ENCODE results near the gene STAT2.
A peak's percentile ranks its signal among the peaks of the same experiment; 100 is the strongest.

Gene STAT2

DNA sequence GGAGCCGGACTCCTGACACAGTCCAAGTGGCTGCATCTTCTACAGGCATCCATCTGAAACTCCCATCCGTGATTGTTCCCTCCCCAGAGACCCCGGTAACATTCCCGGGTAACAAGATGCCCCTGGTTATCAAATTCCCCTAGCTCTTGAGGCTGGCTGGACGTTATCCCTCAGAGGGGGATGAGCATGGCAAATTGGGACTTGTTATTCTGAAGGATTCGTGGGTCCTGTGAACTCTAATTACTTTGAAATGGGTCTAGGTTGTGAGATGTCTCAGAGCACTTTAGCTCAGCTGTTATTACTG lies 25.5 kb downstream of the STAT2 start:
- TF ChIP-seq CTCF (conservative IDR thresholded peaks at IDR 0.05; ENCODE audit: low read length): no peak
- no peak for TF ChIP-seq EZH2phosphoT487 (IDR thresholded peaks at IDR 0.05; ENCODE audit: borderline replicate concordance)
- Histone ChIP-seq H3K9ac (ENCODE audit: low read depth, low read length, poor library complexity, severe bottlenecking) (peak overlapping the region; percentile 99), H3K9me2 (replicated peaks; ENCODE audit: low read depth, low read length) (no peaks in the 10 kb centered on the region), H3K4me2 (ENCODE audit: low read depth, low read length, poor library complexity, severe bottlenecking) (peak overlapping the region; percentile 94), H3K4me3 (ENCODE audit: low read length, poor library complexity, severe bottlenecking) (peak overlapping the region; percentile 98), H3F3A (ENCODE audit: low read depth) (no peaks in the 10 kb centered on the region), H3K4me1 (ENCODE audit: insufficient read depth, low read length, poor library complexity, severe bottlenecking) (peaks cover 23% of the 10 kb centered on the region), H3K27me3 (ENCODE audit: insufficient read depth, low read length, poor library complexity, severe bottlenecking) (no peaks in the 10 kb centered on the region), H3K36me3 (ENCODE audit: insufficient read depth, low read length) (no peaks in the 10 kb centered on the region), H3K9me3 (ENCODE audit: insufficient read depth, low read depth, low read length) (no peaks in the 10 kb centered on the region), H4K20me1 (ENCODE audit: insufficient read depth, low read length, poor library complexity, severe bottlenecking) (no peaks in the 10 kb centered on the region), H2AFZ (ENCODE audit: low read length) (peak overlapping the region; percentile 57; the same call in 1 of the 2 replicates), H3K79me2 (ENCODE audit: insufficient read depth, low read length) (peaks cover 21% of the 10 kb centered on the region)

DNA sequence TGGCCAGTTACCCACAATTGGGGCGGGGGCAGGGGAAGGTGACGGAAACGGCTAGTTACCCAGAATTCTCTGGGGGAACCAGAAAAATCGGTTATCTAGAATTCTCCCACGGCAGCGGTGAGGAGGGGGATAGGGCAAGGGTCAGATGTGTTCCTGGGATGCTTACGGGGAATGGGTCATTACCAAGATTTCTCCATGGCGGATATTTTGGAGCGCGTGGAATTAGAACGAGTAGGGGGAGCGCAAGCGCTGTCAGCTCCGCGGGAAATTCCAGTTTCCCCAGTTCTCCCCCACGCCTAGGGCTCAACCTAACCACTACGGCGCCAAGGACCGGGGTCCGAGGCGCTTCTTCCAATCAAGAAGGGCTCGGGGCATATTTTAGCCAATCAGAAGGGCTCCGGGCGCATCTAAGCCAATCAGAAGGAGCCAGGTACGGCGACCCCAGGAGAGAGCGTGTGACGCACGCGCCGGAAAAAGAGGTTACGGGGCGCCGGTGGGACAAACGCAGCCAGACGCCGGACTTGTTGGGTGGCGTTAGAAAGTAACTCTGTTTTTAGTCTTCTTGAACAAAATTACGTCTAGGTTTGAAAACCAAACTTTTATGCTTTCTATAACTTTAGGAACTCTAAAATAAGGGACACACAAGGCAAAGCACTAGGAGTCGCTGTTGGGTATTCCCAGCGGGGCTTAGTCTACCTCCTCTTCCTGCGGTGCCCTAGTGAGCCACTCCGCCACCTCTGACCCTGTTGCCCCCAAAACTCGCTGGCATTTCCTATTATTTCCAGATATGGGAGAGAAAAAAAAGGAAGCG lies 26.0 kb downstream of the STAT2 start, which contains the start of gene PAN2:
Gene PAN2, minus strand, starts transcription at position 322 of the 811 bp plus-strand sequence. CDS start 906 bp downstream, outside the sequence.
- H3K9me3 ChIP-seq (ENCODE audit: insufficient read depth, low read depth, low read length): no peaks in the 10 kb centered on the region
- H3K9ac ChIP-seq (ENCODE audit: low read depth, low read length, poor library complexity, severe bottlenecking): peak within 1 kb of the TSS; percentile 99
- no peaks in the 10 kb centered on the region for H3K27me3 ChIP-seq (ENCODE audit: insufficient read depth, low read length, poor library complexity, severe bottlenecking)
- peaks cover 21% of the 10 kb centered on the region for H3K79me2 ChIP-seq (ENCODE audit: insufficient read depth, low read length)
- TF ChIP-seq CTCF (conservative IDR thresholded peaks at IDR 0.05; ENCODE audit: low read length) (peak; percentile 65), EZH2phosphoT487 (IDR thresholded peaks at IDR 0.05; ENCODE audit: borderline replicate concordance) (no peak)
- peak within 1 kb of the TSS; percentile 98 for H3K4me3 ChIP-seq (ENCODE audit: low read length, poor library complexity, severe bottlenecking)
- H4K20me1 ChIP-seq (ENCODE audit: insufficient read depth, low read length, poor library complexity, severe bottlenecking): no peaks in the 10 kb centered on the region
- H2AFZ ChIP-seq (ENCODE audit: low read length): peak within 1 kb of the TSS; percentile 92
- no peaks in the 10 kb centered on the region for H3K36me3 ChIP-seq (ENCODE audit: insufficient read depth, low read length)
- no peaks in the 10 kb centered on the region for H3F3A ChIP-seq (ENCODE audit: low read depth)
- peak within 1 kb of the TSS; percentile 99 for H3K4me2 ChIP-seq (ENCODE audit: low read depth, low read length, poor library complexity, severe bottlenecking)
- H3K4me1 ChIP-seq (ENCODE audit: insufficient read depth, low read length, poor library complexity, severe bottlenecking): peaks cover 23% of the 10 kb centered on the region
- no peaks in the 10 kb centered on the region for H3K9me2 ChIP-seq (replicated peaks; ENCODE audit: low read depth, low read length)

GRCh38 chr12:56333197-56333678 lies 26.7 kb downstream of the STAT2 start:
- H3K4me1 ChIP-seq (ENCODE audit: insufficient read depth, low read length, poor library complexity, severe bottlenecking): peaks cover 23% of the 10 kb centered on the region
- no peaks in the 10 kb centered on the region for H3F3A ChIP-seq (ENCODE audit: low read depth)
- no peaks in the 10 kb centered on the region for H3K9me3 ChIP-seq (ENCODE audit: insufficient read depth, low read depth, low read length)
- H2AFZ ChIP-seq (ENCODE audit: low read length): peak overlapping the region; percentile 92
- peak overlapping the region; percentile 98 for H3K4me3 ChIP-seq (ENCODE audit: low read length, poor library complexity, severe bottlenecking)
- no peaks in the 10 kb centered on the region for H3K9me2 ChIP-seq (replicated peaks; ENCODE audit: low read depth, low read length)
- peaks cover 21% of the 10 kb centered on the region for H3K79me2 ChIP-seq (ENCODE audit: insufficient read depth, low read length)
- no peaks in the 10 kb centered on the region for H4K20me1 ChIP-seq (ENCODE audit: insufficient read depth, low read length, poor library complexity, severe bottlenecking)
- peak overlapping the region; percentile 99 for H3K9ac ChIP-seq (ENCODE audit: low read depth, low read length, poor library complexity, severe bottlenecking)
- H3K27me3 ChIP-seq (ENCODE audit: insufficient read depth, low read length, poor library complexity, severe bottlenecking): no peaks in the 10 kb centered on the region
- H3K36me3 ChIP-seq (ENCODE audit: insufficient read depth, low read length): no peaks in the 10 kb centered on the region
- peak overlapping the region; percentile 99 for H3K4me2 ChIP-seq (ENCODE audit: low read depth, low read length, poor library complexity, severe bottlenecking)
- no peak for TF ChIP-seq EZH2phosphoT487 (IDR thresholded peaks at IDR 0.05; ENCODE audit: borderline replicate concordance)
- TF ChIP-seq CTCF (conservative IDR thresholded peaks at IDR 0.05; ENCODE audit: low read length): no peak

Data from Loucy (cell line).